Esophagus squamous epithelium (tissue), 5 donors: ENCODE data around the gene STX18. TPM values are rescaled to one million over a fixed set of nuclear protein-coding genes. Genes with fewer than 3 reads are reported as not detected.

Source experiments
- DNase-seq: peaks from one replicate; lab custom pipeline; 2025; lab: John Stamatoyannopoulos, UW
- H3K27ac ChIP-seq, 4 donors: fragments of 200-600 bp; sonication (generic); one replicate each; pipeline ENCODE4 v1.5.1; 2016 to 2019; ENCODE audit warnings: mild to moderate bottlenecking in 1 of 4
- H3K27me3 ChIP-seq, 4 donors: fragments of 200-600 bp; sonication (generic); 1 replicate in 3 of 4; 2 replicates in 1 of 4; pipeline versions ENCODE4 v1.5.1 to v1.6.0; 2017 to 2021; ENCODE audit warnings: antibody characterized with exemption in 1 of 4
- H3K36me3 ChIP-seq, 3 donors: fragments of 200-600 bp; sonication (generic); one replicate each; pipeline ENCODE4 v1.5.1; 2016 to 2019
- H3K4me1 ChIP-seq, 3 donors: fragments of 200-600 bp; sonication (generic); one replicate each; pipeline ENCODE4 v1.5.1; 2017 to 2019
- H3K4me3 ChIP-seq, 4 donors: fragments of 200-600 bp; sonication (generic); 1 replicate in 3 of 4; 2 replicates in 1 of 4; pipeline ENCODE4 v1.5.1; 2016 to 2019; ENCODE audit warnings: mild to moderate bottlenecking in 2 of 4, moderate library complexity in 1 of 4
- H3K9me3 ChIP-seq, 3 donors: fragments of 200-600 bp; sonication (generic); one replicate each; pipeline ENCODE4 v1.5.1; 2016 to 2019
- CTCF ChIP-seq, 6 experiments: fragments of 450-650 bp in 4 of 6; fragments of 200-600 bp in 2 of 6; sonication (generic) in 2 of 6; IDR thresholded peaks; one replicate each; pipeline ENCODE4 v1.5.1; 2016 to 2019; ENCODE audit warnings: antibody characterized with exemption in 6 of 6, mild to moderate bottlenecking in 4 of 6, moderate library complexity in 4 of 6
- POLR2A ChIP-seq, 4 donors: fragments of 450-650 bp; IDR thresholded peaks; one replicate each; pipeline ENCODE4 v1.6.1; 2017; ENCODE audit warnings: antibody characterized with exemption in 4 of 4, mild to moderate bottlenecking in 4 of 4, moderate library complexity in 3 of 4
- WGBS, 2 donors: methylation state at CpG; one replicate each; pipeline ENCODE4 v1.1.5; 2018; 5-methylcytosine and 5-hydroxymethylcytosine counted together
- intact Hi-C: fragments of 100-400 bp; cut with DNase I; formaldehyde crosslinking; loops from one replicate; pipeline ENCODE4 v1.15.0; 2022
- total RNA-seq, 4 donors: library from RNA; depleted of rRNA; stranded (reverse); fragments of >200 nt; gene quantifications; one replicate each; pipeline ENCODE4 v1.1.0, GENCODE V29; 2016
- donor health status: DM: yes; HTN: yes; CAD: no.

Gene STX18
- total RNA-seq, 4 donors from 2014 or later: 10.5 to 27.8 (median 19.3) TPM

- no peaks in the 10 kb centered on the region for H3K9me3 ChIP-seq
- no peak overlapping the region for H3K27ac ChIP-seq
- TF ChIP-seq CTCF (IDR thresholded peaks at IDR 0.05) (no peak), POLR2A (IDR thresholded peaks at IDR 0.05) (no peak)
- H3K4me1 ChIP-seq: no peaks in the 10 kb centered on the region
- H3K36me3 ChIP-seq: peaks cover 4 to 87% (median 8%) of the 10 kb centered on the region in 3 donors
- WGBS, 2 donors: 79 to 95% methylated on average over 5 to 7 of the region's 7 CpGs
- intact Hi-C loops: no loop called here
- no peak for DNase-seq
- no peaks in the 10 kb centered on the region for H3K27me3 ChIP-seq
- H3K4me3 ChIP-seq: no peak overlapping the region
Observed at GRCh38 chr4:4425696-4426095, 116.2 kb downstream of the STX18 start.

GRCh38 chr4:4425119-4425690 lies 116.6 kb downstream of the STX18 start:
- H3K4me3 ChIP-seq: no peak overlapping the region
- no peak for DNase-seq
- no peaks in the 10 kb centered on the region for H3K4me1 ChIP-seq
- H3K27ac ChIP-seq: no peak overlapping the region
- H3K27me3 ChIP-seq: no peaks in the 10 kb centered on the region
- H3K36me3 ChIP-seq: peaks cover 7 to 92% (median 12%) of the 10 kb centered on the region in 3 donors
- TF ChIP-seq POLR2A (IDR thresholded peaks at IDR 0.05) (no peak), CTCF (IDR thresholded peaks at IDR 0.05) (no peak)
- intact Hi-C loops: no loop called here
- no peaks in the 10 kb centered on the region for H3K9me3 ChIP-seq
- WGBS, 2 donors: 88% methylated on average over 13 of the region's 13 CpGs

GRCh38 chr4:4424499-4425115 lies 117.2 kb downstream of the STX18 start:
- peaks cover 7 to 94% (median 17%) of the 10 kb centered on the region in 3 donors for H3K36me3 ChIP-seq
- no peak for DNase-seq
- H3K27me3 ChIP-seq: no peaks in the 10 kb centered on the region
- 78 to 93% methylated on average over 4 to 8 of the region's 8 CpGs for WGBS, 2 donors
- no peak for TF ChIP-seq CTCF (IDR thresholded peaks at IDR 0.05)
- TF ChIP-seq POLR2A (IDR thresholded peaks at IDR 0.05): no peak
- H3K27ac ChIP-seq: no peak overlapping the region
- intact Hi-C loops: no loop called here
- H3K9me3 ChIP-seq: no peaks in the 10 kb centered on the region
- no peak overlapping the region for H3K4me3 ChIP-seq
- no peaks in the 10 kb centered on the region for H3K4me1 ChIP-seq

- Histone ChIP-seq H3K27me3 (no peaks in the 10 kb centered on the region), H3K36me3 (peaks cover 9 to 94% (median 19%) of the 10 kb centered on the region in 3 donors), H3K4me3 (no peak overlapping the region), H3K9me3 (no peaks in the 10 kb centered on the region), H3K4me1 (no peaks in the 10 kb centered on the region), H3K27ac (no peak overlapping the region)
- TF ChIP-seq CTCF (IDR thresholded peaks at IDR 0.05): no peak
- TF ChIP-seq POLR2A (IDR thresholded peaks at IDR 0.05): no peak
- no peak for DNase-seq
- intact Hi-C loops: no loop called here
- 88 to 91% methylated on average over 7 to 8 of the region's 9 CpGs for WGBS, 2 donors
Observed at GRCh38 chr4:4423706-4424498, 117.9 kb downstream of the STX18 start.
